SK-N-SH treated with all-trans-retinoic acid at 6 μM for 48 hours (cell line): ENCODE data around the gene C20orf202.

Source experiments
- ATAC-seq: fragments of 200-7000 bp; cut with Tn5 transposase; 3 replicates; pipeline ENCODE4 v1.9.1; 2020; ENCODE audit warnings: mild to moderate bottlenecking, moderate library complexity
- ARNTL ChIP-seq: fragments of 450-650 bp; formaldehyde crosslinking; IDR thresholded peaks from 2 replicates; pipeline ENCODE4 v1.5.0; 2020; ENCODE audit warnings: low read depth, mild to moderate bottlenecking, moderate library complexity, borderline replicate concordance
- BACH2 ChIP-seq: fragments of 250-450 bp; sonication (Bioruptor Pico); IDR thresholded peaks from 2 replicates; pipeline ENCODE4 v1.9.0; 2021; ENCODE audit warnings: mild to moderate bottlenecking, borderline replicate concordance
- CSDC2 ChIP-seq: fragments of 250-450 bp; sonication (Bioruptor Pico); IDR thresholded peaks from 2 replicates; pipeline ENCODE4 v1.5.0; 2020; ENCODE audit warnings: mild to moderate bottlenecking, moderate library complexity
- ESRRG ChIP-seq: fragments of 250-450 bp; sonication (Bioruptor Pico); IDR thresholded peaks from 2 replicates; pipeline ENCODE4 v1.6.1; 2021; ENCODE audit warnings: mild to moderate bottlenecking
- GLIS3 ChIP-seq: fragments of 250-450 bp; sonication (Bioruptor Pico); IDR thresholded peaks from 2 replicates; pipeline ENCODE4 v1.5.0; 2020; ENCODE audit warnings: mild to moderate bottlenecking, moderate library complexity
- ISL1 ChIP-seq: fragments of 250-450 bp; sonication (Bioruptor Pico); IDR thresholded peaks from 2 replicates; pipeline ENCODE4 v2.1.2; 2022; ENCODE audit warnings: mild to moderate bottlenecking, moderate library complexity
- PPARA ChIP-seq: fragments of 250-450 bp; sonication (Bioruptor Pico); IDR thresholded peaks from 2 replicates; pipeline ENCODE4 v1.5.0; 2020; ENCODE audit warnings: mild to moderate bottlenecking, borderline replicate concordance
- RARB ChIP-seq: fragments of 250-450 bp; sonication (Bioruptor Pico); IDR thresholded peaks from 2 replicates; pipeline ENCODE4 v1.8.0; 2021; ENCODE audit warnings: mild to moderate bottlenecking, moderate library complexity
- SNAI2 ChIP-seq: fragments of 250-450 bp; sonication (Bioruptor Pico); IDR thresholded peaks from 2 replicates; pipeline ENCODE4 v1.5.0; 2020; ENCODE audit warnings: mild to moderate bottlenecking, moderate library complexity
- TCF4 ChIP-seq: fragments of 250-450 bp; sonication (Bioruptor Pico); IDR thresholded peaks from 2 replicates; pipeline ENCODE4 v1.8.0; 2021; ENCODE audit warnings: mild to moderate bottlenecking, moderate library complexity, borderline replicate concordance
- TOX ChIP-seq: fragments of 250-450 bp; sonication (Bioruptor Pico); IDR thresholded peaks from 2 replicates; pipeline ENCODE4 v1.8.0; 2021; ENCODE audit warnings: mild to moderate bottlenecking, moderate library complexity, borderline replicate concordance
- ZC3H10 ChIP-seq: fragments of 250-450 bp; sonication (Bioruptor Pico); IDR thresholded peaks from 2 replicates; pipeline ENCODE4 v1.5.1; 2021; ENCODE audit warnings: mild to moderate bottlenecking, moderate library complexity
- ZFP3 ChIP-seq: fragments of 250-450 bp; sonication (Bioruptor Pico); IDR thresholded peaks from 2 replicates; pipeline ENCODE4 v1.5.0; 2020; ENCODE audit warnings: mild to moderate bottlenecking, moderate library complexity
- ZFP30 ChIP-seq: fragments of 450-650 bp; formaldehyde crosslinking; IDR thresholded peaks from 2 replicates; pipeline ENCODE4 v1.5.0; 2022; ENCODE audit warnings: mild to moderate bottlenecking, moderate library complexity
- ZNF565 ChIP-seq: fragments of 450-650 bp; formaldehyde crosslinking; conservative IDR thresholded peaks from 2 replicates; pipeline ENCODE4 v1.5.0; 2020; ENCODE audit warnings: low read depth, mild to moderate bottlenecking, moderate library complexity
- ZNF70 ChIP-seq: fragments of 450-650 bp; formaldehyde crosslinking; IDR thresholded peaks from 2 replicates; pipeline ENCODE4 v1.5.0; 2020; ENCODE audit warnings: mild to moderate bottlenecking, moderate library complexity
- ZNF8 ChIP-seq: fragments of 450-650 bp; formaldehyde crosslinking; IDR thresholded peaks from 2 replicates; pipeline ENCODE4 v1.5.0; 2020; ENCODE audit warnings: mild to moderate bottlenecking, moderate library complexity
- TF ChIP-seq, protein P1 (sequence below): fragments of 250-450 bp; sonication (Bioruptor Pico); IDR thresholded peaks from 2 replicates; pipeline ENCODE4 v1.5.1; 2020; ENCODE audit warnings: low read depth, mild to moderate bottlenecking, moderate library complexity
- TF ChIP-seq, protein P2 (sequence below): fragments of 250-450 bp; sonication (Bioruptor Pico); IDR thresholded peaks from 2 replicates; pipeline ENCODE4 v1.5.1; 2021; ENCODE audit warnings: mild to moderate bottlenecking, moderate library complexity
- TF ChIP-seq, protein P3 (sequence below): fragments of 250-450 bp; sonication (Bioruptor Pico); IDR thresholded peaks from 2 replicates; pipeline ENCODE4 v1.5.0; 2020; ENCODE audit warnings: mild to moderate bottlenecking, moderate library complexity

C20orf202 gene

DNA sequence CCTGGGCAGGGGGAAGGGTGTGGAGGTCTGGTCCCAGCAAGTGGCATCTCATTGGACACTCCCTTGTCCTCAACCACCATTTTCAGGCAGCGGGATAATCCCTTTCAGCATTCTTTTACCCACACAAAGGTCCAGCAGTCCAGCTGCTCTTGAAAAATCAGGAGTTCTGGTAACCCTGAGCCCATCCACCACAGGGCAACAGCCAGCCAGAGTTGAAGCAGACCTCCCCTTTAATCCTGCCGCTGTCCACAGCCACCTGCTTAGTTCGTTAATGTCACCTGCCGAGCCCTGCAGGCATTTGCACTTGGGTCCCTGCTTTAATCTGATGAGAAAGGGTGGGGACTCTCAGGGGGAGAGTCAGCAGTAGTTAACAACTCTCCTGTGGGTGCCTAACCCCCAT is 29.6 kb upstream of the C20orf202 start:
- no peak for ATAC-seq
- TF ChIP-seq ZNF565 (CRISPR knock-in tag) (no peak), ISL1 (CRISPR knock-in tag) (no peak), ZNF70 (CRISPR knock-in tag) (no peak), GLIS3 (CRISPR knock-in tag) (no peak), CSDC2 (CRISPR knock-in tag) (no peak), RARB (CRISPR knock-in tag) (no peak), SNAI2 (CRISPR knock-in tag) (no peak), ARNTL (CRISPR knock-in tag) (no peak), ZC3H10 (CRISPR knock-in tag) (no peak), PPARA (CRISPR knock-in tag) (no peak), BACH2 (CRISPR knock-in tag) (no peak), ZFP30 (CRISPR knock-in tag) (no peak)
- TF ChIP-seq, protein P1, sequence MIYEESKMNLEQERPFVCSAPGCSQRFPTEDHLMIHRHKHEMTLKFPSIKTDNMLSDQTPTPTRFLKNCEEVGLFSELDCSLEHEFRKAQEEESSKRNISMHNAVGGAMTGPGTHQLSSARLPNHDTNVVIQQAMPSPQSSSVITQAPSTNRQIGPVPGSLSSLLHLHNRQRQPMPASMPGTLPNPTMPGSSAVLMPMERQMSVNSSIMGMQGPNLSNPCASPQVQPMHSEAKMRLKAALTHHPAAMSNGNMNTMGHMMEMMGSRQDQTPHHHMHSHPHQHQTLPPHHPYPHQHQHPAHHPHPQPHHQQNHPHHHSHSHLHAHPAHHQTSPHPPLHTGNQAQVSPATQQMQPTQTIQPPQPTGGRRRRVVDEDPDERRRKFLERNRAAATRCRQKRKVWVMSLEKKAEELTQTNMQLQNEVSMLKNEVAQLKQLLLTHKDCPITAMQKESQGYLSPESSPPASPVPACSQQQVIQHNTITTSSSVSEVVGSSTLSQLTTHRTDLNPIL (CRISPR knock-in tag): no peak
- TF ChIP-seq, protein P2, sequence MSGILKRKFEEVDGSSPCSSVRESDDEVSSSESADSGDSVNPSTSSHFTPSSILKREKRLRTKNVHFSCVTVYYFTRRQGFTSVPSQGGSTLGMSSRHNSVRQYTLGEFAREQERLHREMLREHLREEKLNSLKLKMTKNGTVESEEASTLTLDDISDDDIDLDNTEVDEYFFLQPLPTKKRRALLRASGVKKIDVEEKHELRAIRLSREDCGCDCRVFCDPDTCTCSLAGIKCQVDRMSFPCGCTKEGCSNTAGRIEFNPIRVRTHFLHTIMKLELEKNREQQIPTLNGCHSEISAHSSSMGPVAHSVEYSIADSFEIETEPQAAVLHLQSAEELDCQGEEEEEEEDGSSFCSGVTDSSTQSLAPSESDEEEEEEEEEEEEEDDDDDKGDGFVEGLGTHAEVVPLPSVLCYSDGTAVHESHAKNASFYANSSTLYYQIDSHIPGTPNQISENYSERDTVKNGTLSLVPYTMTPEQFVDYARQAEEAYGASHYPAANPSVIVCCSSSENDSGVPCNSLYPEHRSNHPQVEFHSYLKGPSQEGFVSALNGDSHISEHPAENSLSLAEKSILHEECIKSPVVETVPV (CRISPR knock-in tag): no peak

DNA sequence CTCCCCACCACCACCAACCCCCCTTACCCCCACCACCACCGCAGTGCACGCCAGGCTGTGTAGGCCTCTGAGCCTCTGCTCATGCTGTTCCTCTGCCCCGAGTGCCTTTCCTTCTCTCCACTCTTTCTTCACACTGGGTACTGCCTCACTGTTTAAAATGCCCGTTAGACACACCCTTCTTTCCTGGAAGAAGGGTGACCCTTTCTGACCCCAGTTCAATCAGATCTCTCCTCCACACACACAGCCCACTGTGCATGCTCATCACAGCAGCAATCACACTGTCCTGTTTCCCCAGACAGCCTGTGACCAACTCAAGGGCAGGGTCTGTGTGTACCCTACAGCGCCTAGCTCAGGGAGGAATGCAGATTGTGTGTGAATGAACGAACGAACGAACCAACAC is 28.5 kb upstream of the C20orf202 start:
- ATAC-seq: no peak

DNA sequence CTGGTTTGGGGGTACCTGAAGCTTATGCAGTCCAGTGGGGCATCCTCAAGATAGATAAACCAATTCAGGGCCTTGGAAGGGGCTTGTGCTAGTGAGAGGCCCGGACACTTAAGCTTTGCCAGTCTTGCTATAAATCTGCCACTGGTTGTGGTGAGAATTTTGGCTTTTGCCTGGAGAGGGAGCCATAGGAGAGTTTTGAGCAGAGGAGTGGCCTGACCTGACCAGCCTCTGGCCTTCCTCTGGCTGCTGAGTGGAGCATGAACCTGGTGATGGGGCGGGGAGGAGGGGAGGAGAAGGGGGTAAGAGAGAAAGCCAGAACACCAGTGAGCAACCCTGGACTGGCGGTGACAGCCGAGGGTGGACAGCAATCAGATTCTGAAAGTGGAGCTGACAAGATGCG is 25.6 kb upstream of the C20orf202 start:
- TF ChIP-seq CSDC2 (CRISPR knock-in tag) (no peak), PPARA (CRISPR knock-in tag) (no peak), TOX (CRISPR knock-in tag) (no peak), TCF4 (CRISPR knock-in tag) (no peak), BACH2 (CRISPR knock-in tag) (no peak), ARNTL (CRISPR knock-in tag) (no peak), ZNF8 (CRISPR knock-in tag) (no peak), ZNF565 (CRISPR knock-in tag) (no peak), ZFP3 (CRISPR knock-in tag) (no peak)
- TF ChIP-seq, protein P2 (CRISPR knock-in tag): no peak
- ATAC-seq: peak; percentile 62

More for the DNA sequence above, 28.5 kb upstream of the C20orf202 start:
- TF ChIP-seq ZNF565 (CRISPR knock-in tag) (no peak), ESRRG (CRISPR knock-in tag) (no peak), TCF4 (CRISPR knock-in tag) (no peak), TOX (CRISPR knock-in tag) (no peak), ISL1 (CRISPR knock-in tag) (no peak), RARB (CRISPR knock-in tag) (no peak), ZFP30 (CRISPR knock-in tag) (no peak), ARNTL (CRISPR knock-in tag) (no peak), CSDC2 (CRISPR knock-in tag) (no peak), GLIS3 (CRISPR knock-in tag) (no peak), ZNF8 (CRISPR knock-in tag) (no peak)
- TF ChIP-seq, protein P1 (CRISPR knock-in tag): no peak
- TF ChIP-seq, protein P2 (CRISPR knock-in tag): no peak
- TF ChIP-seq, protein P3, sequence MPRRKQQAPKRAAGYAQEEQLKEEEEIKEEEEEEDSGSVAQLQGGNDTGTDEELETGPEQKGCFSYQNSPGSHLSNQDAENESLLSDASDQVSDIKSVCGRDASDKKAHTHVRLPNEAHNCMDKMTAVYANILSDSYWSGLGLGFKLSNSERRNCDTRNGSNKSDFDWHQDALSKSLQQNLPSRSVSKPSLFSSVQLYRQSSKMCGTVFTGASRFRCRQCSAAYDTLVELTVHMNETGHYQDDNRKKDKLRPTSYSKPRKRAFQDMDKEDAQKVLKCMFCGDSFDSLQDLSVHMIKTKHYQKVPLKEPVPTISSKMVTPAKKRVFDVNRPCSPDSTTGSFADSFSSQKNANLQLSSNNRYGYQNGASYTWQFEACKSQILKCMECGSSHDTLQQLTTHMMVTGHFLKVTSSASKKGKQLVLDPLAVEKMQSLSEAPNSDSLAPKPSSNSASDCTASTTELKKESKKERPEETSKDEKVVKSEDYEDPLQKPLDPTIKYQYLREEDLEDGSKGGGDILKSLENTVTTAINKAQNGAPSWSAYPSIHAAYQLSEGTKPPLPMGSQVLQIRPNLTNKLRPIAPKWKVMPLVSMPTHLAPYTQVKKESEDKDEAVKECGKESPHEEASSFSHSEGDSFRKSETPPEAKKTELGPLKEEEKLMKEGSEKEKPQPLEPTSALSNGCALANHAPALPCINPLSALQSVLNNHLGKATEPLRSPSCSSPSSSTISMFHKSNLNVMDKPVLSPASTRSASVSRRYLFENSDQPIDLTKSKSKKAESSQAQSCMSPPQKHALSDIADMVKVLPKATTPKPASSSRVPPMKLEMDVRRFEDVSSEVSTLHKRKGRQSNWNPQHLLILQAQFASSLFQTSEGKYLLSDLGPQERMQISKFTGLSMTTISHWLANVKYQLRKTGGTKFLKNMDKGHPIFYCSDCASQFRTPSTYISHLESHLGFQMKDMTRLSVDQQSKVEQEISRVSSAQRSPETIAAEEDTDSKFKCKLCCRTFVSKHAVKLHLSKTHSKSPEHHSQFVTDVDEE (CRISPR knock-in tag): no peak
